Osteoblast (primary cell): Measurements from ENCODE around the gene TPPP2. TPM values are rescaled to one million over a fixed set of nuclear protein-coding genes. Genes with fewer than 3 reads are reported as not detected.
A peak's percentile ranks its signal among the peaks of the same experiment; 100 is the strongest.

Experiments
- DNase-seq: peaks from one replicate; pipeline ENCODE4 v3.0.0; 2011; ENCODE audit warnings: low spot score, mixed read lengths; ENCODE audit not compliant: insufficient read length; ENCODE audit errors: missing footprints
- H2AFZ ChIP-seq: 2 replicates; pipeline ENCODE4 v1.6.0; 2011; ENCODE audit warnings: mild to moderate bottlenecking, low read length
- H3K27ac ChIP-seq: 2 replicates; pipeline ENCODE4 v1.5.1; 2011; ENCODE audit warnings: mild to moderate bottlenecking, low read depth, low read length, moderate library complexity
- H3K27me3 ChIP-seq: 2 replicates; pipeline ENCODE4 v1.6.0; 2012; ENCODE audit warnings: mild to moderate bottlenecking, control low read depth, inconsistent platforms, low read length, moderate library complexity; ENCODE audit not compliant: insufficient read depth
- H3K36me3 ChIP-seq: 2 replicates; pipeline ENCODE4 v1.5.1; 2011; ENCODE audit warnings: mild to moderate bottlenecking, low read length, control low read depth, moderate library complexity; ENCODE audit not compliant: insufficient read depth
- H3K4me1 ChIP-seq: 2 replicates; pipeline ENCODE4 v1.5.1; 2011; ENCODE audit warnings: mild to moderate bottlenecking, low read length, control low read depth, moderate library complexity; ENCODE audit not compliant: insufficient read depth
- H3K4me2 ChIP-seq: 2 replicates; pipeline ENCODE4 v1.6.0; 2011; ENCODE audit warnings: mild to moderate bottlenecking, low read length; ENCODE audit not compliant: insufficient read depth
- H3K4me3 ChIP-seq: fragments of 200-600 bp; sonication (generic); 3 replicates; pipeline ENCODE4 v1.5.1; 2012; ENCODE audit warnings: mild to moderate bottlenecking, low read length, inconsistent platforms; ENCODE audit not compliant: insufficient read depth
- H3K79me2 ChIP-seq: 2 replicates; pipeline ENCODE4 v1.6.0; 2012; ENCODE audit warnings: mild to moderate bottlenecking, low read length, control low read depth, inconsistent platforms; ENCODE audit not compliant: insufficient read depth
- H3K9me3 ChIP-seq: 2 replicates; pipeline ENCODE4 v1.5.1; 2011; ENCODE audit warnings: low read depth, low read length, control low read depth
- H4K20me1 ChIP-seq: 2 replicates; pipeline ENCODE4 v1.6.0; 2012; ENCODE audit warnings: mild to moderate bottlenecking, low read length, control low read depth; ENCODE audit not compliant: insufficient read depth
- total RNA-seq: library from RNA; depleted of rRNA; stranded (reverse); fragments of >200 nt; gene quantifications from 2 replicates; pipeline ENCODE4 v1.2.3, GENCODE V29; 2012
- TF ChIP-seq, protein P1 (sequence below): IDR thresholded peaks from 2 replicates; pipeline ENCODE4 v1.5.1; 2011; ENCODE audit warnings: mild to moderate bottlenecking, low read depth, low read length, moderate library complexity; ENCODE audit errors: extremely low read depth

TPPP2 gene
- total RNA-seq, 1 donor, result not detected

- no peak within 1 kb of the TSS for H3K27ac ChIP-seq
- no peaks in the 10 kb centered on the region for H4K20me1 ChIP-seq
- H3K79me2 ChIP-seq, result no peaks in the 10 kb centered on the region
- H2AFZ ChIP-seq, result no peak within 1 kb of the TSS
- DNase-seq, result peak; percentile 64
- no peak within 1 kb of the TSS for H3K4me3 ChIP-seq
- H3K4me2 ChIP-seq, result no peak within 1 kb of the TSS
- peaks cover 26% of the 10 kb centered on the region for H3K4me1 ChIP-seq
- no peaks in the 10 kb centered on the region for H3K36me3 ChIP-seq
- no peaks in the 10 kb centered on the region for H3K27me3 ChIP-seq
- H3K9me3 ChIP-seq, result no peaks in the 10 kb centered on the region
- TF ChIP-seq, protein P1, sequence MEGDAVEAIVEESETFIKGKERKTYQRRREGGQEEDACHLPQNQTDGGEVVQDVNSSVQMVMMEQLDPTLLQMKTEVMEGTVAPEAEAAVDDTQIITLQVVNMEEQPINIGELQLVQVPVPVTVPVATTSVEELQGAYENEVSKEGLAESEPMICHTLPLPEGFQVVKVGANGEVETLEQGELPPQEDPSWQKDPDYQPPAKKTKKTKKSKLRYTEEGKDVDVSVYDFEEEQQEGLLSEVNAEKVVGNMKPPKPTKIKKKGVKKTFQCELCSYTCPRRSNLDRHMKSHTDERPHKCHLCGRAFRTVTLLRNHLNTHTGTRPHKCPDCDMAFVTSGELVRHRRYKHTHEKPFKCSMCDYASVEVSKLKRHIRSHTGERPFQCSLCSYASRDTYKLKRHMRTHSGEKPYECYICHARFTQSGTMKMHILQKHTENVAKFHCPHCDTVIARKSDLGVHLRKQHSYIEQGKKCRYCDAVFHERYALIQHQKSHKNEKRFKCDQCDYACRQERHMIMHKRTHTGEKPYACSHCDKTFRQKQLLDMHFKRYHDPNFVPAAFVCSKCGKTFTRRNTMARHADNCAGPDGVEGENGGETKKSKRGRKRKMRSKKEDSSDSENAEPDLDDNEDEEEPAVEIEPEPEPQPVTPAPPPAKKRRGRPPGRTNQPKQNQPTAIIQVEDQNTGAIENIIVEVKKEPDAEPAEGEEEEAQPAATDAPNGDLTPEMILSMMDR, result peak; percentile 24
Measured at GRCh38 chr14:21057803-21058675, 28.0 kb downstream of the TPPP2 start, which contains the start of gene RNASE8. Gene RNASE8 (plus strand): TSS chr14:21057822. CDS start chr14:21057893, 71 bp downstream.

GRCh38 chr14:21058903-21059302 lies 28.9 kb downstream of the TPPP2 start:
- Histone ChIP-seq H3K27me3 (no peaks in the 10 kb centered on the region), H3K79me2 (no peaks in the 10 kb centered on the region), H3K4me2 (no peak overlapping the region), H4K20me1 (no peaks in the 10 kb centered on the region), H3K4me3 (no peak overlapping the region), H3K27ac (no peak overlapping the region), H3K4me1 (peaks cover 35% of the 10 kb centered on the region), H2AFZ (no peak overlapping the region), H3K36me3 (no peaks in the 10 kb centered on the region), H3K9me3 (no peaks in the 10 kb centered on the region)
- TF ChIP-seq, protein P1, result no peak
- DNase-seq, result no peak

DNA sequence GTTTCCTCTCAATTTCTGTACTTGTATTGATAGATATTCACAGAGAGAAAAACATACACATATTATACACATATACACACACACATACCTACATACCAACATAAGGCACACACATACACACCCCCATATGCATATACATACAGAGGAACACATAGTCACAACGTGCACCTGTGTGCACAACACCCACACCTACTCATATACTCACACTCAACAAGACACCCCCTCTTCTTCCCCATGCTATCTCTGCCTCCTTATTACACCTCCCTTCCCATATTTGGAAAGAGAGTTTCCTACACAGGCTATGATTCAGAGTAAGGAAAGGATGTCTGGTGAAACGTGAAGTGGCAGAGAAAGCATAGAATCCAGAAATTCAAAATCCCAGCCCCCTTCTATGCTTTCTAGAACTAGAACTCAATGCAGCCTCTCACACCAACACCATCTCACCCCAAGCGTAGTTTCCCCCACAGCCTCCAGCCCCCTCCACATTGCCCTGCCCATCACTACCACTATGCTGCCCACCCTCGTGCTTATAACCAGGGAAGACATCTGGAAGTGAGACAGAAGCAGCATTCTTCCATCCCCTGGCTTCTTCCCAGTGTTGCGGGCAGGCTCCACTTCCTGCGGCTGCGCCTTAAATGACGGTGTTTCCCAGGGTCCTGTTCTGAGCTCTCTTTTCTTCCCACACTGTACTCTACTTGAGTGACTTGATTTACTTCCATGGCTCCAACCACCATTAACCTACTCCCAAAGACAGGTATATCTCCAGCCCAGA lies 30.0 kb downstream of the TPPP2 start:
- peak overlapping the region; percentile 66 for H3K4me2 ChIP-seq
- no peaks in the 10 kb centered on the region for H3K27me3 ChIP-seq
- no peaks in the 10 kb centered on the region for H4K20me1 ChIP-seq
- H3K79me2 ChIP-seq, result no peaks in the 10 kb centered on the region
- H3K27ac ChIP-seq, result peak overlapping the region; percentile 1
- peak overlapping the region; percentile 15 for H3K4me3 ChIP-seq
- DNase-seq, result peak; percentile 42
- peaks cover 35% of the 10 kb centered on the region for H3K4me1 ChIP-seq
- TF ChIP-seq, protein P1, result no peak
- H3K36me3 ChIP-seq, result no peaks in the 10 kb centered on the region
- no peaks in the 10 kb centered on the region for H3K9me3 ChIP-seq
- peak overlapping the region; percentile 62 for H2AFZ ChIP-seq
